Chondrocyte (in vitro differentiated cells): ENCODE results near the gene OR4B1. TPM values are rescaled to one million over a fixed set of nuclear protein-coding genes. Genes with fewer than 3 reads are reported as not detected.

Source experiments
- DNase-seq: peaks from one replicate; pipeline ENCODE4 v3.0.0; 2021; ENCODE audit warnings: mixed read lengths, low spot score
- H3K27ac Mint-ChIP-seq: one replicate; pipeline ENCODE4 v1.8.0; 2021; ENCODE audit warnings: mild to moderate bottlenecking, moderate library complexity, mixed read lengths; ENCODE audit not compliant: unreplicated experiment
- H3K27me3 Mint-ChIP-seq: 2 replicates; pipeline ENCODE4 v1.8.0; 2021; ENCODE audit warnings: low read depth, mixed read lengths
- H3K36me3 Mint-ChIP-seq: 2 replicates; pipeline ENCODE4 v1.8.0; 2021; ENCODE audit warnings: low read depth, mixed read lengths
- H3K4me1 Mint-ChIP-seq: 2 replicates; pipeline ENCODE4 v1.8.0; 2021; ENCODE audit warnings: low read depth, mild to moderate bottlenecking, mixed read lengths
- H3K4me3 Mint-ChIP-seq: one replicate; pipeline ENCODE4 v1.8.0; 2021; ENCODE audit warnings: mild to moderate bottlenecking, moderate library complexity, mixed read lengths; ENCODE audit not compliant: unreplicated experiment
- H3K9me3 Mint-ChIP-seq: 2 replicates; pipeline ENCODE4 v1.8.0; 2021; ENCODE audit warnings: low read depth, mixed read lengths
- CTCF ChIP-seq: fragments of 200-600 bp; sonication (generic); IDR thresholded peaks from 2 replicates; pipeline ENCODE4 v1.5.0; 2021; ENCODE audit warnings: antibody characterized with exemption, mild to moderate bottlenecking, moderate library complexity
- total RNA-seq: library from RNA; stranded (reverse); gene quantifications from 3 replicates; pipeline ENCODE4 v1.2.1, GENCODE V29; 2021

OR4B1 gene
- total RNA-seq, 1 donor from 2014 or later = not detected

GRCh38 chr11:48170241-48171233, 46.1 kb upstream of the OR4B1 start:
- Mint-ChIP-seq H3K27ac (peak overlapping the region; percentile 27), H3K9me3 (no peaks in the 10 kb centered on the region), H3K36me3 (peaks cover 7% of the 10 kb centered on the region), H3K4me1 (peaks cover 27% of the 10 kb centered on the region), H3K27me3 (no peaks in the 10 kb centered on the region), H3K4me3 (no peak overlapping the region)
- TF ChIP-seq CTCF = no peak
- no peak for DNase-seq

GRCh38 chr11:48172818-48173609, 43.6 kb upstream of the OR4B1 start:
- peak; percentile 86 for TF ChIP-seq CTCF
- Mint-ChIP-seq H3K4me1 (peaks cover 25% of the 10 kb centered on the region), H3K9me3 (no peaks in the 10 kb centered on the region), H3K36me3 (no peaks in the 10 kb centered on the region), H3K27me3 (no peaks in the 10 kb centered on the region), H3K4me3 (no peak overlapping the region), H3K27ac (no peak overlapping the region)
- DNase-seq = no peak

GRCh38 chr11:48177661-48178060, 38.9 kb upstream of the OR4B1 start:
- Mint-ChIP-seq H3K27me3 (peaks cover 4% of the 10 kb centered on the region), H3K4me3 (no peak overlapping the region), H3K27ac (no peak overlapping the region), H3K36me3 (no peaks in the 10 kb centered on the region), H3K4me1 (peaks cover 8% of the 10 kb centered on the region), H3K9me3 (no peaks in the 10 kb centered on the region)
- no peak for DNase-seq
- no peak for TF ChIP-seq CTCF

GRCh38 chr11:48180627-48181026, 36.0 kb upstream of the OR4B1 start:
- Mint-ChIP-seq H3K9me3 (no peaks in the 10 kb centered on the region), H3K4me1 (no peaks in the 10 kb centered on the region), H3K27me3 (peaks cover 4% of the 10 kb centered on the region), H3K27ac (no peak overlapping the region), H3K4me3 (no peak overlapping the region), H3K36me3 (no peaks in the 10 kb centered on the region)
- TF ChIP-seq CTCF = no peak
- no peak for DNase-seq

- Mint-ChIP-seq H3K36me3 (no peaks in the 10 kb centered on the region), H3K4me1 (no peaks in the 10 kb centered on the region), H3K27ac (no peak overlapping the region), H3K4me3 (no peak overlapping the region), H3K9me3 (no peaks in the 10 kb centered on the region), H3K27me3 (peaks cover 5% of the 10 kb centered on the region)
- no peak for TF ChIP-seq CTCF
- DNase-seq = no peak
Measured at GRCh38 chr11:48182860-48183526, 33.6 kb upstream of the OR4B1 start.
